Mucosa of gallbladder (tissue), 1 donor: ENCODE results near the gene HES5. TPM values are rescaled to one million over a fixed set of nuclear protein-coding genes. Genes with fewer than 3 reads are reported as not detected.

Experiments used
- DNase-seq: peaks from one replicate; pipeline ENCODE4 v3.0.0-alpha.2; 2020; ENCODE audit warnings: low spot score
- total RNA-seq: library from RNA; stranded (reverse); gene quantifications from one replicate; pipeline ENCODE4 v1.2.1, GENCODE V29; 2021
- donor health status: DM: no; HTN: no; CAD: no.

The HES5 gene
- total RNA-seq, 1 donor from 2014 or later = 0.20 TPM

DNA sequence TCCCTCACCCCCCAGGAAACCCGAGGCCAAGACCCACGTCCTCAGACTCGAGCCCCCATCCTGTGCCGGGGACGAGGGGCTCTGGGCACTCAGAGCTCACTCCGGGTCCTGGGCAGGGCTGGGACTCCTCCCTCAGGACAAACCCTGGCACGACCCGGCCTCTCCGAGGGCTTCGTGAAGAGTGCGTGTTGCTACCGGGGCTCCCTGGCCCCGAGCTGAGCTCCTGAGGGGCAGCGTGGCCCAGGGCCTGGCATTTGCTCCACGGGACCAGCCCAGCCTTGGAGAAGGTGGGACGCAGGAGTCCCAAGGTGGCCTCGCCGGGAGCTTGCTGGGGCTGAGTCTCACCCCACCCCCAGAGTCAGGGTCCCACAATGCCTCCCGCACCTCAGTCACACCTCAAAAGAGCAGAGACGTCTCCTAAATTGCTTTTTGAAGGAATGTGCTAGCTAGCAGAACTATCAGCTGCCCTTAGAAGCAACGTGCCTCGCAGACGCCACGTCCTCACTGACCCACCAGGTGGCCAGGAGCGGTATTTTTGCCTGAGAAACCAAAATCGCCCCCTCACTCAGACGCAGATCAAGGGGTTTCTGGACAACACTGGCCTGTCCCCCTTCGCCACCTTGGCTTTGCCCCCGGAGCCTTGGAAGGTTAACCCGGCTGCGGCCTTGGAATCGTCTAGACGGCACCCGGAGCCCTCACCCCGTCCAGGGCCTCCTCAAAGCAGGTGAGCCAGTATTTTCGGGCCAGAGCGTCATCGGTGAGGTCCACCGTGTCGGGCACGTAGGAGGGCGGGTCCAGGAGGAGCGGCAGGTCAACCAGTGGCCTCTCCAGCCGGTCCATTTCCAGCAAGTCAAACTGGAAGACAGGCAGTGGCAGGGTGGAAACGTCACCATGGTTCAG, 14.9 kb downstream of the HES5 start:
- DNase-seq = no peak

DNA sequence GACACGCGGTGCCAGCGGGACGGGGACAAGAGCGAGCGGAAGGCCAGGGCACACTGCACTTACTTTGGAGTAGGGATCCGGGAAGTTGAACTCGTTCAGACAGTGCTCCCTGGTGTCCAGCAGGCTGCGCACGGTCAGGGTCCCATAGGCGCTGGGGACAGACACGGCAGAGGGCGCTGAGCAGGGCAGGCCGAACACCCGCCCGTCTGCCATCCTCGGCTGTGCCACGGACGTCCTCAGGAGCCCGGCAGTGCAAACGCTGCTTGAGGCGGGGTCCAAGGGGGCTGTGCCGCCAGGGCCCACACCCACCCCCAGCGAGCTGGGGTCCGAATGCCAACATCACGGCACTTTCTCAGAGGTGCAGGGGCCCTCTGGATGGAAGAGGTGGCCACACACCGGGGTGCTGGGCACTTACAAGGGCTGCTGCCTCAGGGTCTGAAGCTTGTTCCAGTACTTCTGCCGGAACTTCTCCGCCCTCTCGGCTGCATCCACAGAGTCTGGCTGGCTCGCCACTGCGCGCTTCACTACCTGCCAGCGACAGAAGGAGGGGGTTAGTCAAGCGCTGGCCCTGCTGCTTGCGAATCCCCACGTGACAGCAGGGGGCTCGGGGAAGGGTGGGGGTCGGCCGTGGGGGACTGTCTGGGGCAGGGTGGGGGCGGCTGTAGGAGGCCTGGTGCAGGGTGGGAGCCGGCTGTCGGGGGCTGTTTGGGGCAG, 16.0 kb downstream of the HES5 start:
- DNase-seq = no peak

DNA sequence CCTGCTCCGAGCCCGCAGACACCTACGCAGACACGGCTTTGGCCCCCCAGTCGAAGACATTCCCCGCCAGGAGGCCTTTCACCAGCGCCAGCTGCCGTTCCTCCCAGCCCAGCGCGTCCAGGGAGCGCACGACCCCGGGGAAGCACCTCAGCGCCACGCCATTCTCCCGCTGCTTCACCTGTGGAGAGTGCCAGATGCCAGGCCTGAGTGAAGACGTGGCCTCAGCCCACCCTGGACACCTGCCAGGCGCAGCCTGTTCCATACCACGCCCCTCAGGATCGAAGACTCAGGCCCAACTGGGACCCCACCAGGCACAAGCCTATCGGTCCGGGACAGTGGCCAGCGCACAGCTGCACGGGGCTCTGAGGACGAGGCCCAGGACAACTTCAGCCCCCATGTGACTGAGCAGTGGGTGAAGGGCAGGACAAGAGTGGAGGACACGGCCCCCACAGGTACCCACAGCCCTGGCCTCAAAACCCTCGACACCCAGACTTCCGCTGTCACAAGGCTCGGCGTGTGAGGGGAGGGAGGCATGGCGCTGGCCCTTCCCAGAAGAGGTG, 17.1 kb downstream of the HES5 start:
- DNase-seq = no peak

DNA sequence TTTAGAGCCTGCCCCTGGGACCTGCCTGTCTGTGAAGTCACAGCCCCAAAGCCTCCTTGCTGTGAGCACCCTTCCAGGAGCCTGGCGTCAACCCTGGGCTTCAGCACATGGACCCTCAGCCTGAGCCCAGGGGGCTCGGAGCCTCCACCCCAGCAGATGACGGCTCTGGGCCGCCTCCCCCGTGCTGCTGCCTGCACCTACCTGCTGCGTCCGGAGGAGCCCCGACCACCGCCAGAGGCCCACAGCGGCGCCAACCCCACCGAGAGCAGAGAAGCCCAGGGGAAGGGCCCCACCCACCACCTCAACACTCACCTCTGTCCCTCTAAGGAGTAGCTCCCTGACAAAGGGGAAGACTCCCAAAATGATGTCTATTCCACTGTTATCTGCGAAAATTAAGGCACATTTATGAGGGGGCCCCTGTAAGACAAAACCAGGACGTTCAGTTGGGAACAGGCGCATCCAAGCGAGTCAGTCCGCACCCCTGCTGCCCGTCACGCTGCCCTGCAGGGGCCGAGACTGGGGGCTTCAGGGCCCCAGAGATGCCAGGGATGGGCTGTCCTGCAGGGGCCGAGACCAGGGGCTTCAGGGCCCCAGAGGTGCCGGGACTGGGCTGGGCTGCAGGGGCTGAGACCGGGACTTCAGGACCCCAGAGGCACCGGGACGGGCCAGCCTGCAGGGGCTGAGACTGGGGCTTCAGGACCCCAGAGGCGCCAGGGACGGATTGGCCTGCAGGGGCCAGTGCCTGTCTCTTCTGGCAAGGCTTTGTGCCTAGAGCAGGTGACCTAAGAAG, 19.5 kb downstream of the HES5 start:
- no peak for DNase-seq

DNA sequence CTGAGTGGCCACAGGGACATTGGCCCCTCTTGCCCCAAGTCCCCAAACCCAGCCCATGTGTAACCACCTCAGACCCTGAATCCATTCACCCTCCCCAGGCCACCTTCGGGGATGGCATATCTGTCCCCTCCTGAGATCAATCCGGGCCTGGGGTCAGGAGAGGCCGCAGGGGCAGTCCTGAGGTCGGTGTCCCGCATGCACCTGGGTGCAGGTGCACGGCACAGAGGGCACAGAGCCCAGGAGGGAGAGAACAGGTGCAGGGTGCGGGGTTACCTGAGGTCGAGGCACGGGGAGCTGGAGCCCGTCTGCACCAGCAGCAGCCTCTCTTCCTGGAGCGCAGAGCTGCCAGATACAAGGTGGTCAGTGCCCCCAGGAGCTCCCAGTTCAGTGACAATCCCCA, 20.5 kb downstream of the HES5 start:
- no peak for DNase-seq

DNA sequence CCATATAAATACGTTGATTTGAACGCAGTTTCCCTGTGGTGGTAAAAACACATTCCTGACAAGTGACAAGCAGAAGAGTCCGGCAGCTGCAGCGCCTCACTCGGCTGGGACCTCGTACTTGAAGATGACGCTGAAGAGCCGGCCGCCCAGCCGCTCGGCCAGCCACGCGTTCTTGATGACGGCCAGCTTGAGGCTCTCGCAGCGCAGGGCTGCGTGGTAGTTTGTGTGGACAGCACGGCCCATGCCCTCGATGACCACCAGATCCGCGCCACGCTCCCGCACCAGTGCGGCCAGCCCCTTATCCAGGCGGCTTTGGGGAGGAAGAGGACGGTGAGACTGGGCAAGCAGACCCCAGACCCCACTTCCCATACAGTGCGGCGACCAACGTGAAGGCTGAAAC, 21.3 kb downstream of the HES5 start:
- no peak for DNase-seq

DNA sequence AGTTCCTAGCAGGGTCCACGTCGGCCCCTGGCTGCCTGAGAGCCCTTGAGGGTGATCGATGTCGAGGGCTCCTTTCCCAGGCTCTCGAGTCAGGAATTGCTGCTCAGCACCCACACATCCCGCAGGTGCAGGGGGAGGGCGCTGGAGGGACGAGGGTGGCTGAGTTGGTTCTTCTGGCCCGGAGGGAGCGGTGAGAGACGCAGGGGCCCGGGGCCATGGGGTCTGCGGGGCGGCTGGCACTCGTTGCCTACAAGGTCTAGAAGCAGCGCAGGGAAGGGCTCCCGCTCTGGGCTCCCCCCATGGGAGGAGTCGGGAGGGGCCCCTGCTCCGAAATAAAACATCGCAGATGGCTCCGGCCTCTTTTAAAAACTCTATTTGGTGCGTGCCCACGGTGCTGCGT, 21.9 kb downstream of the HES5 start:
- no peak for DNase-seq

DNA sequence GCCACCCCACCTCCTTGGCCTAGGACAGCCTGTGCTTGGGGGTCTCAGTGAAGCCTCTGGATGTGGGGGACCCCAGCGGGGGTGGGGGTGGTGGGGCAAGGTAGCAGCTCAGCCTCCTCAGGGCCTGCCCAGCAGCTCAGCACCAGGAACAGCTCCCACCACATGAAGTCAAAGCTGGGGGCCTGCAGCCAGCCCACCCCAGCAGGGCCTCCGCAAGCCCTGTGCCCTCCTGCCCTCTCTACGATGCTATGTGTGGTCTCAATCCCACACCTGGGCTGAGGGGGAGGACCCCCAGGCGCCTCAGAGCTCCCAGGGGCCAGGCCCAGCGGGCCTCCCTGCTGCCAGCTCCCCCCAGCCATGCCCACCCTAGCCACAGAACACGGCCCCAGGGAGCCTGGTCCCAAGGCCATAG, 22.3 kb downstream of the HES5 start:
- no peak for DNase-seq

DNA sequence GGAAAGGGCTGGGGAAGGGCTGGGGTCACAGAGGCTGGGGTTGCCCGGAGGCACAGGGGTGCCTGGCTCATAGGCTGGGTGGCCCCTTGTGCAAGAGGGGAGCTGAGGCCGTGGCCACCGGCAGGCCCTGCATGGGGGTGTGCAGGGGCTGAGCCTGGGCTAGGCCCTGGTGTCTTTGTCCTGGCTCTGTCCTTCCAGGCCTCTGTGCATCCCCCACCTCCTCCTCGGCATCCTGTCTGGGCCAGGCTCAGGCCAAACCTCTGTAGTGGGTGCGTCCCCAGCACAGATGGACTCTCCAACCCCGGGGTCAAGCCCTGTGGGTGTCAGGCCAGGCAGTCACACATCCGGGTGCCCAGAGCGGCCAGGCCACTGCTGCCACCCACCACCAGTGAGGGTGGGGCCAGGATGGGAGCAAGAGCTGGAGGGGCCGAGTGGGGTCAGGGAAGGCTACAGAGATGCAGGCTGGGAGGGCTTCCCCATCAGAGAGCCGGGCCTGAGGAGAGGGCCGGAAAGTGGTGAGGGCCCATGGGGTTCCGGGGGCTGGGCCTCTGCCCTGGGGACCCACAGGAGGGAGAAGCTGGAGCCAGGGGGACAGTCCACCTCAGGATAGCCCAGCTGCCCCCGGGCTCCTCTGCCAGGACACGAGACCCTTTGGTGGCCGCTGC, 23.0 kb downstream of the HES5 start:
- no peak for DNase-seq

DNA sequence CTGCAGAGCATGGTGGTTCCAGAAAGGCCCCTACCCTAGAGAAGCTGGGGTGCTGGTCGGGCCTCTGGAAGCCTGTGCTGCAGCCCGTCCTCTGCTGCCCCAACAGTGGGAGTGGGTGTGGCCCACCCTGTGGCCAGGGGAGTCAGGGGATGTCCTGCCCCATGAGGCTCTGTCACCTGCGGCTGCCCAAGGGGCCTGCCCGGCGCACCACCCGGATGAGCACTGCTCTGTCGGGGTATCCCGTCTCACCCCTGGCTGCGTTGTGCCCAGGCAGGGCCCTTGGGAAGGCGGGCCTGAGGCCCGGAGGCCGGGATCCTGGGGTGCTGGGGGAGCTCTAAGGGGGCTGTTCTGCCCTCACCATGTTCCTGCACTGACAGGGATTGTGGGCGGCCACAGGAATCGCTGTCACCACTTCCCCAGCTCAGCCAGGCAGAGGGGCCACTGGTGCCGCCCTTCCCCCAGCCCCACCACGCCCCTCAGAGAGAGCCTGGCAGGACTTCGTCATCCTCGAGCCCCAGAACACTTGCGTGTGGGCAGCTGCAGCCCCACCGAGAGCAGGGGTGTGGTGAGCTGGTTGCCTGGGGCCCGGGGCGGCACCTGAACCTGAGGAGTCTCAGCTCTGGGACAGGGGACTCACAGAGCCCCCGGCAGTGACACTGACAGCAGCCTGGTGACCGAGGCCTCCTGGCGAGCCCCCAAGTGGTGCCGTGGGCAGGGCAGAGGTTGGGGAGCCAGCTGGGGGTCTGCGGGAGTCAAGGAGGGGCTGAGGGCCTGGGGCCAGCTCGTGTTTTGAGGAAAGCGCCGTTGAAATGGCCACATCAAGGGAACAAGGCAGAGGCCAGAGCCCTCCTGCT, 23.8 kb downstream of the HES5 start:
- no peak for DNase-seq

DNA sequence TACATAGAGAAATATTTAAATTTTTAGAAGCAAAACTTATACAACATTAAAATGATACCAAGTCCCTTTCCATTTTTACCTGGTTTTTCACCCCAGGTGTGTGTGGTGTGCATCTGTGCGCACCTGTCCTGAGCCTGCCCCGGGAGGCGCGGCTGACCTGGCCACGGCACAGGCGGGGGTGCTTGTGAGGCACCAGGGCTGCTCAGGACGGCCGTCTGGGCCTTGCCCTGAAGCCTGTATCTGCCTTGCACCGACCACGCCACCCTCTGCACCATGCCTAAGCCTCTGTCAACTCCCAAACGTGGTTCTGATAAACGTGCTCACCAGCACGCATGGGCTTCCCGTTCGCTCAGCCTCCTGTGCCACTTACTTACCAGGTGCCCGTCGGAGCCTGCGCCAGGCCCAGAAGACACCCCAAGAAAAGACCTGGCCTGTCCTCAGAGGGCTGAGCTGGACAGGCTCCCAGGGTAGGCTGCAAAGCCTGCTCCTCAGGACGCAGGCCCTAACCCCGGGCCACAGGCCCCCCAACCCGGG, 24.5 kb downstream of the HES5 start:
- DNase-seq = no peak

DNA sequence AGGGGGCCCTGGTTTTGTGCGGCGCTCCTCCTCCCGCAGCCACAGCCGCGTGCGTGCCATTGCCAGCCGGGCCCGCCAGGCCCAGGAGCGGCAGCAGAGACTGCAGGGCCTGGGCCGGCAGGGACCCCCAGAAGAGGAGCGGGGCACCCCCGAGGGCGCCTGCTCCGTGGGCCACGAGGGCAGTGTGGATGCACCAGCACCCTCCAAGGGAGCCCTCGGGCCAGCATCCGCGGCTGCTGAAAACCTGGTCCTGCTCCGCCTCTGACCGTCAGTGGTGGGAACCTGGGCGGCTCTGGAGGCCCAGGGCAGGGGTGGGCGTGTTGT, 25.2 kb downstream of the HES5 start:
- DNase-seq = no peak

DNA sequence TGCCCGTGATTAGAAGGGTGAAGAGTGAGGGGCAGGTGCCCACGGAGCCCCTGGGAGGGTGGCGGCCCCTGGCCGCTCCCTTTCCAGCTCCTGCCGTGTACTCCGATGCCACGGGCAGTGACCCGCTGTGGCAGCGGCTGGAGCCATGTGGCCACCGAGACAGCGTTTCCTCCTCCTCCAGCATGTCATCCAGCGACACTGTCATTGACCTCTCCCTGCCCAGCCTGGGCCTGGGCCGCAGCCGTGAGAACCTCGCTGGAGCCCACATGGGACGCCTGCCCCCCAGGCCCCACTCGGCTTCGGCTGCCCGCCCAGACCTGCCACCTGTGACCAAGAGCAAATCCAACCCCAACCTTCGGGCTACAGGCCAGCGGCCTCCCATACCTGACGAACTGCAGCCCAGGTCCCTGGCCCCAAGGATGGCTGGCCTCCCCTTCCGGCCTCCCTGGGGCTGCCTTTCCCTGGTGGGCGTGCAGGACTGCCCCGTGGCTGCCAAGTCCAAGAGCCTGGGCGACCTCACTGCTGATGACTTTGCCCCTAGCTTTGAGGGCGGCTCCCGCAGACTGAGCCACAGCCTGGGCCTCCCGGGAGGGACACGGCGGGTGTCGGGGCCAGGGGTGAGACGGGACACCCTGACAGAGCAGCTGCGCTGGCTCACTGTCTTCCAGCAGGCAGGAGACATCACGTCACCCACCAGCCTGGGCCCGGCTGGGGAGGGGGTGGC, 25.7 kb downstream of the HES5 start:
- DNase-seq = no peak

DNA sequence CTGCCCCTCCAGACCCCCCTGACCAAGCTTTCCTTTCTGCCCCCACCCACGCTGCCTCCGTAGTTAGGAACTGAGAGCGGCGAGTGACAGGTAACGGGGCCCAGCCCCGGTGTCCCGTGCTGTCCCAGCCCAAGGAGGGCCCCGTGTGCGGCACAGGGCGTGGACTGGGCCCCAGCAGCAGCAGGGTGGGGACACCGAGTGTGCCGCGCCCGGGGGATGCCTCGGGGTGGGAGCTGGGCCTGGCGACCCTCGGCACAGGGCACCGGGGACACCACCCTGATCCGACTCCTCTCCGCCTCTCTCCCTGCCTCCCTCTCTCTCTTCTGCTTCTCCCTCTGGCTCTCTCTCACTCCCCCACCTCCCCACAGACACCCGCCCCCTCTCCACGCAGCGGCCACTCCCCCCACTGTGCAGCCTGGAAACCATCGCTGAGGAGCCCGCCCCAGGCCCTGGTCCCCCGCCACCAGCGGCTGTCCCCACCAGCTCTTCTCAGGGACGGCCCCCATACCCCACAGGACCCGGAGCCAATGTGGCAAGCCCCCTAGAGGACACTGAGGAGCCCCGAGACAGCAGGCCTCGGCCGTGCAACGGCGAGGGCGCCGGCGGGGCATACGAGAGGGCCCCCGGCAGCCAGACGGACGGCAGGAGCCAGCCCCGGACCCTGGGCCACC, 26.4 kb downstream of the HES5 start:
- no peak for DNase-seq

DNA sequence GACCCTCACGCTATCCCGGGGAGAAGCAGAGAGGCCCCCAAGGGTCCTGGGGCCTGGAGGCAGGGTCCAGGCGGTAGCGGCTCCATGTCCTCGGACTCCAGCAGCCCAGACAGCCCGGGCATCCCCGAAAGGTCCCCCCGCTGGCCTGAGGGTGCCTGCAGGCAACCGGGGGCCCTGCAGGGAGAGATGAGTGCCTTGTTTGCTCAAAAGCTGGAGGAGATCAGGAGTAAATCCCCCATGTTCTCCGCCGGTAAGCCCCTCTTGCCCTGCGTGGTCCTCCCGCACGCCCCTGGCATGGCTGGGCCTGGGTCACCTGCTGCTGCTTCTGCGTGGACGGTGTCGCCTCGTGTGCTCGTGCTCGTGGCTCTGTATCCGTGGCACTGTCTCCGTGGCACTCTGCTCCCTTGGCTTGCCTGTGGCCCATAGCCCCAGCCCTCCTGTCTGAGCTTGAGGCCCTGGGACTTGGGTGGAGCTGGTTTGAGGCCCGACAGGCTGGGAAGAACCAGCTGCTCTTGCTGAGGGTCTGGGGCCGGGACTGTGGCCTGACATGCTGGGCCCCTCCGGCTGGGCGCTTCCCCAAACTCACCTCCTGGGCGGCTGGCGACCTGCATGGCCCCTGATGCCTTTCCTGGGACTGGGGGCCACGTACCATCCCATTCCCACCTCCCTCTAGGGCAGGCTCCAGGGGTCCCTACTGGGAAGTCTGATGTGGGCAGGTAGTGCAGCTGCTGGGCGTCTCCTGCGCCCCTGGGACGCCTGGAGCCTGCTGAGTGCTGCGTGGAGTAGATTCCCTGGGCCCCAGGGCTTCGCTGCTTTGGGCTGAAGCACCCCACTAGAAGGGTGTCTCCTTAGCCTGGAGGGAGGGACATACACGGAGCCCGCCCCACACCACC, 27.2 kb downstream of the HES5 start:
- no peak for DNase-seq

DNA sequence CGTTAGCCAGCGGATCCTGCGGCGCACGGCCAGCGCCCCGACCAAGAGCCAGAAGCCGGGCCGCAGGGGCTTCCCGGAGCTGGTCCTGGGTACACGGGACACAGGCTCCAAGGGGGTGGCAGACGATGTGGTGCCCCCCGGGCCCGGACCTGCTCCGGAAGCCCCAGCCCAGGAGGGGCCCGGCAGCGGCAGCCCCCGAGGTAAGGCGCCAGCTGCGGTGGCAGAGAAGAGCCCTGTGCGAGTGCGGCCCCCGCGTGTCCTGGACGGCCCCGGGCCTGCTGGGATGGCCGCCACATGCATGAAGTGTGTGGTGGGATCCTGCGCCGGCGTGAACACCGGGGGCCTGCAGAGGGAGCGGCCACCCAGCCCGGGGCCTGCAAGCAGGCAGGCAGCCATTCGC, 27.9 kb downstream of the HES5 start:
- no peak for DNase-seq

DNA sequence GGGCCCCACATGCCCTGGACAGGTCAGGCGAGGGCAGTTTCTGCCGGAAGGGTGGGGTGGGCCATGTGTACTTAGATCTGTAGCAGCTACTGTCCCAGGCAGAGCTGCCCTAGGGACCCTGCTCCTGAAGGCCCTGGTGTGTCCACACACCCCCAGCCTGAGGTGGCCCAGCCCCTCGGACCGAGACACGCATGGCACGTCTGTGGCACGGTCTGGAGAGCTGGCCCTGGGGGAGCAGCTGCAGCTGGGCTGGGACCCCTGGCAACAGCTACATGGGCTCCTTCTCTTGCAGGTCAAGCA, 28.3 kb downstream of the HES5 start:
- DNase-seq = no peak

DNA sequence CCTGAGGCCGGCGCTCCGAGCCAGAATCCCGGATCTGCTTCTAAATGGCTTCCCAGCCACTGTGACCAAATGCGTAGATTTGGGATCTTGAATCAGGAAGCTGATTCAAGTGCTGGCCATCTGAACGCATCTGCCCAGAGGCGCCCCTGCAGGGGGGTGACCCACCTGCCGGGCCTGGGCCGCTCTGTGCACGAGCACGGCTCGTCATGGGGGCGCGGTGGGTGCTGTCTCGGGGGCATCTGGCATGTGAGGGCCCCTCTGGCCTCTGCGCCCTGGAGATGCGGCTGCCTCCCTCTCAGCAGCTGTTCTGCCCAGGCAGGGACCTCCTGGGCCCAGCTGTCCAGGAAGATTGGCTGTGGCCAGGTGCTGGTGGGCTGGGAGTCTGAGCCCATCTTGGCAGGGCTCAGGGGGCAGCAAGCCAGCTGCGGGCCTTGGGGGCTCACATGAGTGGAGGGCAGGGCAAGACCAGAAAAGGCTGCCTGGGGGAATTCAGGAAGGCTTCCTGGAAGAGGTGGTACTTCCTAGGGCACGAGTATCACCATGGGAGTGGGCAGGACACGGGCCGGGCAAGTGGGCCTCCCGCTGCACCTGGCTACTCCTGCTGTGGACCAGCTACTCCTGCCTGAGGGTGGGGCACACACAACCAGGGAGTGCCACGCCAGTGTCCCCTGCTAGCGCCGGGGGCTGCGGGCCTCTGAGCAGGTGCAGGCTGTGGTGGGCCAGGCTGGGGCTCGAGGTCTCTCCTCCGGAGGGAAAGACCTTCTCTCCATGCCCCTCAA, 28.8 kb downstream of the HES5 start:
- no peak for DNase-seq
